Left ventricle myocardium inferior (tissue), 1 donor: ENCODE data around the gene GLYR1. TPM values are rescaled to one million over a fixed set of nuclear protein-coding genes. Genes with fewer than 3 reads are reported as not detected.

Source experiments
- DNase-seq: peaks from one replicate; pipeline ENCODE4 v3.0.0-alpha.2; 2020
- H3K27ac ChIP-seq: fragments of 200-600 bp; replicated peaks from 2 replicates; pipeline ENCODE4 v1.8.0; 2021
- H3K27me3 ChIP-seq: fragments of 200-600 bp; 2 replicates; pipeline ENCODE4 v1.8.0; 2021; ENCODE audit warnings: low read depth
- H3K36me3 ChIP-seq: fragments of 200-600 bp; 2 replicates; pipeline ENCODE4 v1.8.0; 2021
- H3K4me1 ChIP-seq: fragments of 200-600 bp; 2 replicates; pipeline ENCODE4 v1.8.0; 2021
- H3K4me3 ChIP-seq: fragments of 200-600 bp; 2 replicates; pipeline ENCODE4 v1.8.0; 2021; ENCODE audit warnings: mild to moderate bottlenecking, moderate library complexity
- H3K9me3 ChIP-seq: fragments of 200-600 bp; replicated peaks from 2 replicates; pipeline ENCODE4 v1.8.0; 2021
- CTCF ChIP-seq: fragments of 200-600 bp; IDR thresholded peaks from 2 replicates; pipeline ENCODE4 v1.8.0; 2021; ENCODE audit warnings: antibody characterized with exemption, mild to moderate bottlenecking, borderline replicate concordance
- intact Hi-C: fragments of 100-400 bp; cut with micrococcal nuclease; formaldehyde crosslinking; loops from one replicate; pipeline ENCODE4 v1.11.0; 2022
- total RNA-seq: library from RNA; stranded (reverse); fragmentation: NEBNext Ultra II Directional; extraction: Animal tissue kit (Norgen Biotek cat#: 25700); gene quantifications from one replicate; pipeline ENCODE4 v1.2.1, GENCODE V29; 2021
- donor health status: DM: no; HTN: yes; CAD: no; lungs with severe emphysema.

The GLYR1 gene
- total RNA-seq, 1 donor from 2014 or later = 86.7 TPM

- Histone ChIP-seq H3K27me3 (no peaks in the 10 kb centered on the region), H3K27ac (peak overlapping the region; percentile 93), H3K9me3 (no peaks in the 10 kb centered on the region), H3K36me3 (peaks cover 98% of the 10 kb centered on the region), H3K4me1 (peaks cover 30% of the 10 kb centered on the region), H3K4me3 (peak overlapping the region; percentile 17)
- TF ChIP-seq CTCF = no peak
- intact Hi-C loops = no loop called here
- no peak for DNase-seq
These were observed 33.0 kb downstream of the GLYR1 start for GRCh38 chr16:4814046-4814445.

GRCh38 chr16:4813251-4814003 is 33.7 kb downstream of the GLYR1 start:
- Histone ChIP-seq H3K4me3 (peak overlapping the region; percentile 3), H3K27me3 (no peaks in the 10 kb centered on the region), H3K9me3 (no peaks in the 10 kb centered on the region), H3K27ac (peak overlapping the region; percentile 93), H3K36me3 (peaks cover 99% of the 10 kb centered on the region), H3K4me1 (peaks cover 28% of the 10 kb centered on the region)
- DNase-seq = no peak
- TF ChIP-seq CTCF = no peak
- intact Hi-C loops = no loop called here

GRCh38 chr16:4811773-4812172 is 35.3 kb downstream of the GLYR1 start:
- H3K9me3 ChIP-seq = no peaks in the 10 kb centered on the region
- intact Hi-C loops = no loop called here
- H3K27me3 ChIP-seq = no peaks in the 10 kb centered on the region
- peak overlapping the region; percentile 93 for H3K27ac ChIP-seq
- no peak overlapping the region for H3K4me3 ChIP-seq
- H3K4me1 ChIP-seq = peaks cover 28% of the 10 kb centered on the region
- TF ChIP-seq CTCF = no peak
- peaks cover 97% of the 10 kb centered on the region for H3K36me3 ChIP-seq
- no peak for DNase-seq

- Histone ChIP-seq H3K9me3 (no peaks in the 10 kb centered on the region), H3K27ac (peak overlapping the region; percentile 93), H3K4me1 (peaks cover 28% of the 10 kb centered on the region), H3K27me3 (no peaks in the 10 kb centered on the region), H3K4me3 (no peak overlapping the region), H3K36me3 (peaks cover 97% of the 10 kb centered on the region)
- no peak for DNase-seq
- intact Hi-C loops = no loop called here
- TF ChIP-seq CTCF = no peak
These were observed 35.8 kb downstream of the GLYR1 start for GRCh38 chr16:4811242-4811641.

- Histone ChIP-seq H3K27me3 (no peaks in the 10 kb centered on the region), H3K4me3 (no peak overlapping the region), H3K4me1 (peaks cover 43% of the 10 kb centered on the region), H3K27ac (peak overlapping the region; percentile 95), H3K36me3 (peaks cover 69% of the 10 kb centered on the region), H3K9me3 (no peaks in the 10 kb centered on the region)
- no peak for DNase-seq
- no peak for TF ChIP-seq CTCF
- intact Hi-C loops = no loop called here
These were observed 40.8 kb downstream of the GLYR1 start for GRCh38 chr16:4806280-4806679.
